DOHH2 (cell line): ENCODE measurements around the gene CHD9.

Source experiments
- CTCF ChIP-seq: fragments of 200-600 bp; sonication (generic); IDR thresholded peaks from one replicate; pipeline ENCODE4 v1.5.1; 2014; ENCODE audit warnings: antibody characterized with exemption, mild to moderate bottlenecking, low read depth, low read length; ENCODE audit not compliant: poor library complexity, severe bottlenecking
- EZH2phosphoT487 ChIP-seq: fragments of 200-600 bp; sonication (generic); IDR thresholded peaks from 2 replicates; pipeline ENCODE4 v1.6.1; 2017; ENCODE audit warnings: borderline replicate concordance, mild to moderate bottlenecking, antibody characterized with exemption, low read length, moderate library complexity, mixed read lengths

GRCh38 chr16:53087101-53087500, 32.3 kb downstream of the CHD9 start:
- TF ChIP-seq CTCF (no peak), EZH2phosphoT487 (no peak)
